HG03469 (cell line): ENCODE data around the gene ESPN.

ENCODE experiments used
- ATAC-seq: cut with Tn5 transposase; IDR thresholded peaks from one replicate; pipeline ENCODE4 v1.9.1; 2021; ENCODE audit warnings: mild to moderate bottlenecking, moderate library complexity, moderate number of reproducible peaks; ENCODE audit not compliant: unreplicated experiment

Gene ESPN

DNA sequence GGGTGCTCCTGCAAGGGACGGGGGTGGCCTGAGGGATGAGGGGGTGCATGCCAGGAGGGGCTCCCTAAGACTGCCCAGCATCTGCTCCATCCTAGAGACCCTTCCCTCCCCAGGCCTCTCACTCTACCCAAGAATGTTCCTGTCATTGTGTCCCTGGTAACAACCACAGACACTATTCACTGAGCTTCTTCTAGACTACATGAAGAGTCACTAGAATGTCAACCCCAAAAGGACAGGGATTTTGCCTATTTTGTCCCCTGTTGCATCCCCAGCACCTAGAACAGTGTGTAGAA is 38.5 kb downstream of the ESPN start:
- ATAC-seq = no peak

DNA sequence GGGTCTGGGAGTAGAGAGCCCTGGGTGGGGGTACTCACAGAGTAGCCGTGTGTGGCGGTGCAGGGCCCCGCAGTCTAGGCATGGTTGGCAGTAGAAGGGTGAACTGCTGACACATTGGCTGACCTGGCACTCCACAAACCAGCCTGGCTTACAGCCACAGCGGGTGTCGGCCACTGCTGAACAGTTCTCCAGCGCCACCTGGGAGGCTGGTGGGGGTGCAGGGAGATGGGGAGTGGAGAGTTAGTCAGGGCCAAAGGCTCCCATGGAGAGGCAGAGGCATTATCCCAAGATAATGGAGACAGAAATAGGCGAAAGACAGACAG is 39.9 kb downstream of the ESPN start:
- ATAC-seq = no peak

DNA sequence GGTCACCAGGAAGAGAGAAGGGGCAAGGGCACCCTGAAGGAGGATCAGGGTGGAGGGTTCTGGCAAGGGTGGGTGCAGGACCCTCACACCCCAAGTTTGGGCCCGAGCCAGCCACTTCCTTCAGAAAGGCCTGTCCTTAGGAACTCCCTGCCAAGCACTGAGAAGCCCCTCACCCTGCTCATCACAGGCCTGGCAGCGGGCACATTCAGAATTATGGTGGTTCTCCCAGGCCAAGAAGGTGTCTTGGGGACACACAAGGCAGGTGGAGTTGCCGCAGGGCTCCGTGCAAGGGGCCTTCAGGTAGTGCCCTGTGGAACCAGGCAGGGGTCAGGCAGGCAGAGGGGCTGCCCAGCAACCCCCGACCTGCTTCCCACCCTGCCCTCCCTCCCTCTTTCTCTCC is 40.3 kb downstream of the ESPN start:
- ATAC-seq = no peak

DNA sequence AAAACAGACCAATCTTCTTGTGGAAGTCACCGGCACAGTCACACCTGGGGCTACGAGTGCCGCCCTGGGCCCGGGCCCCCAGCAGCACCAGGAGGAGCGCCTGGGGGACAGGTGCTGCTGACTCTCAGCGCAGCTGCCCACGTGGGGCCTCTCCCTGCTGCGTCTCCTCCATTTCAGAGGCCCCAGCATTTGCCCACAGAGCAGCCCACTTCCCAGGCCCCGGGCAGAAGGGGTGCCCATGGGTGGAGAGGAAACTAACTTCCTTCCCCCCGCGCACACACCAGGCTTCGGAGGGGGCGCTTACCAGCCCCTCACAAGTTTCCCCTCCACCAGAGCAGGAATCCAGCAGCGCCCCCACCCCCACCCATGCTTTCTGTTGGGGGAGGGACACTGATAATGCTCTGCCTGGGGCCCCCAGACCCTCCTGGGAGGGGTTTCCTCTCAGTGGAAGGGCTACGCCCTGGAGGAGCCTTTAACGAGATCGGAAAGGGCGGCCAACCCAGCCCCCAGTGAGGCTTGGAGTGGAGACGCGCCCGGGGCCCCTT is 41.0 kb downstream of the ESPN start:
- ATAC-seq = no peak

DNA sequence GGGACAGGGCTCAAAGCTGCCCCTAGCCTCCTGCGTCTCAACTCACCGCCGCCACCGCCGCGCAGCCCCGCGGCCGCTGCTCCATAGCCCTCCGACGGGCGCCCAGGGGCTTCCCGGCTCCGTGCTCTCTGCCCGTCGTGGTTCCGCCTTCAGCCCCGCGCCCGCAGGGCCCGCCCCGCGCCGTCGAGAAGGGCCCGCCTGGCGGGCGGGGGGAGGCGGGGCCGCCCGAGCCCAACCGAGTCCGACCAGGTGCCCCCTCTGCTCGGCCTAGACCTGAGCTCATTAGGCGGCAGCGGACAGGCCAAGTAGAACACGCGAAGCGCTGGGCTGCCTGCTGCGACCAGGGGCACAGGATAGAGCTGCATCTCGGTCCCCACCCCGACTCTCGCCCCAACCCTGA is 41.4 kb downstream of the ESPN start, which contains the start of gene TNFRSF25:
TSS of gene TNFRSF25 (minus strand) at position 151 of the 400 bp plus-strand sequence. CDS start at position 85, 66 bp downstream.
- ATAC-seq = no peak

DNA sequence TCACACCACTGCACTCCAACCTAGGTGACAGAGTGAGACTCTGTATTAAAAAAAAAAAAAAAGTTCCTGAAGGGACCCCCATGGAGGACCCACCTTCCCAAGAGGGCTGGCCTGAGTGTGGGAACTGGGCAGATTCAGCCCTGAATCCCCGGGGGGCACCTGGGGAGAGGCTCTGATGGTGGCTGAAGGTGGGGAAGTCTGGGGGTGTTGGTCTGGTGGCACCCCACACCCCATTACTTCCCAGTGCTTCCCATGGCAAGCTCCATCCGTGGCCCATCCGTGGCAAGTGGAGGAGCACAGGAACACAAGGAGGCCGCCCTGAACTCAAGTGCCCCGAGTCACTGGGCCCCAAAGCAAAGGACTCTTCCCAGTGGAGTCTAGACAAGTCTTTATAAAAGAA is 42.2 kb downstream of the ESPN start:
- ATAC-seq = no peak

DNA sequence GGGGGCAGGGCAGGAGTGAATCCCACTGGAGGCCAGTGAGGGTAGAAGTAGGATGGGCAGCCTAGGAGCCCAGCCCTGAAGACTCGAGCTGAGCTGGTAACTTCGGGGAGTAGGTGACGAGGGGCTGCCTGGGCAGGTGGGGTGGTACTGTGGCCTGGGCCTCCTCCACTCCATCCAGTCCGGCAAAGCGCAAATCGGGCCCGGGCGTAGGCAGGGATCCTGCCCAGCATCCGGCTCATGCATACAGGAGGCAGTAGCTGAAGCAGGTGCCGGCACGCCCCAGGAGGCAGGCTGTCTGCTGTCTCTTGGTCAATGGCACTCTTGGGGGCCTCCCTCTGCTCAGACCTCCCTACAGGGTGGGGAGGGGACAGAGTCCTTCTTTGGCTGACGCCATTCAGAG is 42.6 kb downstream of the ESPN start:
- no peak for ATAC-seq

DNA sequence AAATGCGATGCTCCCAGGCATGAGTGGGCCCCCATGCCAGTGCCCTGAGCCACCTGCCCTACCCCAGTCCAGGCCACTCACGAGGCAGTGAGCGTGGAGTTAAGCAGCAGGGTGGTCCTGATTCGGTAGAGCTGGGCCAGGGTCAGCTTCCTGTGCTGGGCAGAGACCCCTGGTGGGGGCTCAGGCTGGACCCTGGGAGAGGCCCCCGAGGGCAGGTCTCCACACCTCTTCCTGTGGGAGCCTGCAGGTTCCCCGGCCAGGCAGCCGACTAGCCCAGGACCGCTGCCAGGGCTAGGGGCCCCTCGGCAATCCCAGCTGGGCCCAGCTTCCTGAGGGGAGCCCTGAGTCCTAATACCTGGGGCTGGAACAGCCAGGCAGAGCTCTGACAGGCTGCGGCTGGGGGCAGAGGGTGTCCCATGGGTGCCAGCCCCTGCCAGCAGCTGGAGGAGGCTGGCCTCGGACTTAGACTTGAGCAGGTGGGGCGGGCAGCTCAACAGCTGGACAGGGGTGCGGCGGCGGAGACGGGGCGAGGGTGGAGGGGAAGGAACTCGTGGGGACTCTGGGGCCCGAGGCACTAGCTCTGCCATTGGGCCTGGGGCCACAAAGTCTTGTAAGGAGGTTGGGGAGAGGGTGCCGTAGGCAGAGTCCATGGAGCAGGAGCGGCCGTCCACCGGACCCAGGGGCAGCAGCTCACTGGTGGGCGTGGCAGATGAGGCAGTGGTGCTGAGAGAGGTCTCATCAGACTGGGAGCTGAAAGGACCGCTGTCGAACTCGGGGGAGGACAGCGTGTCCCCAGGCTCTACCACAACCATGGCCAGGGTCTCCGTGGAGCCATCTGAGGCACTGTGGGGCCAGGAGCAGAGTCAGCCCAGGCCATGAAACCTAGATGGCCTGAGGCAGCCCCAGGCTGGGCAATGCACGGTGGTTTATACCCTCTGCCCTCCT is 43.4 kb downstream of the ESPN start:
- ATAC-seq = no peak

DNA sequence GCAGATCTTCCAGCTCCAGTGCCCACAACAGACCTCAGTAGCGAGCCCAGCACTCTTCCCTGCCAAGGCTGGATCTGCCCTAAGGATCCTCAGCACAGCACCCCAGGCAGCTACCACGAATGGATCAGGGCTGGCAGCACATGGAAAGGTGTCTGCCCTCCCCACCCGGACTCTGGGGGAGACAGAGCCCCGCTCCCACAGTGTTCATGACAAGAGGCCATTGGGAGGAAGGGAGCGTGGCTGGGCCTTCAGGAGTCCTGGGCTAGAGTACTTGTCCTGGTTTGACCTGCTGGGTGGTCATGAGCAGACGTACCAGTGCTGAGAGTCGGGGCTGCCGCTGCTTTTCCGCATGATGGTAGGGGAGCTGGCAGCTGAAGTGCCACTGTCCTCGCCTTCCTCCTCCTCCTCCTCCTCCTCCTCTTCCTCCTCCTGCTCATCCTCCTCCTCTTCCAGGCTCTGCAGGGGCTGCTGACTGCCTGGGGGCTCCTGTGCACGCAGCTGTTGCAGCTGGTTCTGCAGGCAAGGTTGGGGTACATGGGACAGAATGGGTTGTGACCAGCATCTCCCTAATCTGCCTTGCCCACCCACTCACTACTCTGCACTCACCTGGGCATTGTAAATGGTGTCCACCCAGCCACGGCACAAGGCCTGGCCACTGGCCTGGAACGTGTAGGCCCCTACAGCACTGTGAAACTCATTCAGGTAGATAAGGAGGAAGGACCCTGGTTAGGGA is 44.3 kb downstream of the ESPN start:
- no peak for ATAC-seq

DNA sequence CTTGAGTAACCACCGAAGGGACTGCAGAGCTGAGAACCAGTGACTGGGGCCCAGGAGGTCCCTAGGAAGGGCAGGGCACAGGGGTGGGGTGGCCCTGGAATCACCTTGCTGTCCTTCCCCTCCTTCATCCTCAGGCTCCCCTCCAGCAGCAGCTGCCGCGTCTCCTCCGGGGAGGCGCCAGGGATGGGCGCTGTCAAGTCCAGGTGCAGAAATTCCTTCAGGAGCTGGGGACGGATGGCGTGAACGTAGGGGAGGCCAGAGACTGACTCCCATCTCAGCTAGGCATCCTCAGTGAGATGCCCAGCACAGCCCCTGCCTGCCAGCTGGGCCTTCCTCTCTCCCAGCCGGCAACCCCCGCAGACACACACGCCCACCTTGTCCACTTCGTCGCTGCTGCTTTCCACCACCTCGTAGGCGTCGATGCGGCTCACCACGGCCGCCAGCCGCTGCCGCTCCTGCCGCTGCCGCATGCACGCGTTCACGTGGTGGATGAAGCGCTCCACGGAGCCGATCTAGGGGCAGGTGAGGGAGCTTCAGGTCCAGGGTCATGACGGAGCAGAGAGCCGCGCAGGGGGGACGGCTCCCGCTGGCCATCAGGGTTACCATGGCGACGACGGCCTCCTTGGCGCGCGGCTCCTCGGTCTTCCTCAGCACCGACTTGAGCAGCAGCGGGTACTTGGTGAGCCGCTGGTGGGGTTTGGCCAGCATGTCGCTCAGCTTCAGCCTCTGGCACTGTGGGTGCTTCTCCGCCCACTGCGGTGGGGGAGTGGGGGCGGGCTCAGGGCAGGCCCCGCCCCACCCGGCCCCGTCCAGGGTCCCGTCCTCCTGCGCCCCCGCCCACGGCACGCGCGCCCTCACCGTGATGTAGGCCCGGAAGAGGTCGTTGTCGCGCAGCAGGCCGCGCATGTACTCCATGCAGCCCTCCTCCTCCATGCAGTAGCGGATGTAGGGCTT is 45.8 kb downstream of the ESPN start:
- no peak for ATAC-seq

DNA sequence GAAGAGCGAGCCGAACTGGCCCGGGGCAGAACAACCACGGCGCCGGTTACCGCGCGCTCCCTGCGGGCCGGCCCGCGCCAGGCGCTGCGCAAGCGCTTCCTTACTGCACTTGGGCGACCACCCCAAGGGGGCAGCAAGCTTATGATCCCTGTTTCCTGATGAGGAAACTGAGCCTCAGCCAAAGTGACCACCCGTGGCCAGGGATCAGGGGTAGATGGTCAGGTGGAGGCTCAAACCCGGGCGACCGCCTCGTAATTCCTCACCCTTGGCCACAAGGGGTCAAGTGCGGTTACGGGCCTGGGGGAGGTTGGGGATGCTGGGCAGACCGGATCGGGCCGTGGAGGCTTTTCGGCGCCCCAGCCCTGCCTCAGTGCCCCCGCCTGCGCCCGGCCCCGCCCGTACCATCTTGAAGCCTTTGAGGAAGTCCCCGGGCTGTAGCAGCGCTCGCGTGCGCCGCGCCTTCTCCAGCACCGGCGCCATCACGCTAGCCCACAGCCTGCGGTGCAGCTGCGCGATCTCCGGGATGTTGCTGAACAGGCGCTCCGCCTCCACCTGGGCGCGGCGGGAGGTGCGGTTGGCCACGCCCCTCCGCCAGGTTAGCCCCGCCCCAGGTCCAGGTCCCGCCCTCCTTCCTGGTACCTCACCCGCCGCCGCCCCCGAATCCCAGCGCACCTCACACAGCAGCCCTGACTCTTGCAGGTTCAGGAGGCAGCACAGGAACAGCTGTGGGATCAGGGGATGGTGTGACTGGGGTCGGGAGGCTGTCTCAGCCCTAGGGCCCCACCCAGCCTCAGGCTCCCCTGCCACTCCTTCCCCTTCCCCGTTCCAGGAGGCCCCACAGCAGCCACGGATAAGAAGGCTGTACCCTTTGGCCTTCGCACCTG is 46.8 kb downstream of the ESPN start:
- ATAC-seq = no peak

DNA sequence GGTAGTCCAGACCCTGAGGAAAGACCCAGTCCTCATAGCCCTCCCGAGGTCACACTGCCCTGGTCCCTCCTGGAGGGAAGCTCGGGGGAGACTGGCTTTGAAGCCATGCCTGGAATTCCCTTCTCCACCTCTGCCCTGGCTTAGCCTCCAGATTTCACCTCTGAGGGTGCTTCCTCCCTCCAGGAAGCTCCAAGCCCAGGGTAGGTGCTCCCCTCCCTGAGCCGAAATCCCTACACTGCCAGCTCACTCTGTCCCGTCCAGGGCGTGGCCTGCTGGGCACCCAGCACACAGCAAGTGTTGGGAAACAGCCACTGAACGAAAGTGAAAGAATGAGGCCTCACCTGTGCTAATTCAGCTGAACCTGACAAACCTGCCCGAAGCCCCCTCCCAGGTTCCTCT is 47.4 kb downstream of the ESPN start:
- ATAC-seq = no peak

DNA sequence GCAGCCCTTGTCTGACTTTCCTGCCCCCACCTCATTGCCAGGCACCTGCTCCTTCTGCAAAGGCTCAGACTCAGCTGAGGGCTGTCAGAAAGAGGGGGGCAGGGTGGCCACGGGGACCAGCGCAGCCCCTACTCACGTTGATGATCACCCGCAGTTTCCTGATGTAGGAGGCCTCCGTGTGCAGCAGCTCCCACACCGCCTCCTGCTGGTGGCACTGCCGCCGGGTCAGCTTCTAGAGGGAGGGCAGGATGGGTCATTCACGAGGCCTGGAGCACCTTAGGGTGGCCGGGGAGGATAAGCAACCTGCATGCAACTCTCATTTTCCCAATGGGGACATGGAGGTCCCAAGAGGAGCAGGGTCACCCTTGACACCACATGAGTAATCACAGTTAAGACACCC is 47.8 kb downstream of the ESPN start:
- ATAC-seq = no peak

DNA sequence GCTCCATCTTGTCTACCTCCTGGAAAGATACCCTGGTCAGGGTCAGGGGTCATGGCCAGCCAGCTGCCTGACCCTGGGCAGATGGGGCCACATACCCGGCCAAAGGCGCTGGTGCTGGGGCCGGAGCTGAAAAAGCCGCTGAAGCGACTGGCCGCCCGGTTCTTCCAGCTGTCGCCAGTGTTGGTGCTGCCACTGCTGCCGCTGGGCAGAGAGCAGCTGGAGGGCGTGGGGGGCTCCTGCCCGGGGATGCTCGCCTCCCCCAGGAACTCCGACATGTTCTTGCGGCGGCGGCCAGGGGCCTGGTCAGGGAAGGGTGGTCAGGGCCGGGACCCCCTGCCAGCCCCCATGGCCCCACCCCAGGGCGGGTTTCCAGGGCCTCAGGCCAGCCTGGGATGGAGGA is 48.6 kb downstream of the ESPN start:
- ATAC-seq = no peak

DNA sequence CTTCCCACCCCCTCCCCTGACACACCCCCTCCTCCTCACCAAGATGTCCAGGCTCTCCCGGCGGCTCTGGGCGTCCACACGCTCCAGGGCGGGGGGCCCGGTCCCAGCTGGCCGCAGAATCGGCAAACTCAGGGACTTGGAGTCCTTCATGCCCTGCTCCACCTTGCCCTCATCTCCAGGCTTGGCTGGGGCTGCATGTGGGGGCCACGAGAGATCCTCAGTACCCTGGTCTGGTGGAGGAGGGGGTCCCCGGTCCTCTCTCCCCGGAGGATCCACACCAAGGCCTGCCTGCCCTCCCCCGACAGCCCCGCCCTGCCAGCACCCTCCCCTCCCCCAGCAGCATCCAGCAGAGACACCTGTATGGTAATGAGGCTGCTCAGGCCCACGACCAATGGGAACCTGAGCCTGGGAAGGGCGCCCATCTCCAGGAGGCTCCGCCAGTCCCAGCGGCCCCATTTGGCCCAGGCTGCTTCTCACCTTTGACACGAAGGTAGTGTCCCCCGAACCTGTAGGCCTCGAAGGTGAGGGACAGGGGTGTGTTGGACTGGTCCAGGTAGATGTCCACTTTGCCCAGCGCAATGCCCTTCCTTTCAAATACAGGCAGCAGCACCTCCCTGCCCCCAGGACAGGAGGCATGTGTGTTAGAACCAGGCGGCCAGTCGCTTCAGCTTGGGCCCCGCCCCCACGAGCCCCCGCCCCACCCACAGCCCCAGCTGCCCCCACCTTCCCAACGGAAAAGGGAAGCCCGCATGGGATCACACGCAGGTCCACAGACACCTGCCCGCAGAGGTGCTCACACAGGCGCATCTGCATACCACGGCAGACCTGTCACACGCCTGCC is 49.6 kb downstream of the ESPN start:
- no peak for ATAC-seq

DNA sequence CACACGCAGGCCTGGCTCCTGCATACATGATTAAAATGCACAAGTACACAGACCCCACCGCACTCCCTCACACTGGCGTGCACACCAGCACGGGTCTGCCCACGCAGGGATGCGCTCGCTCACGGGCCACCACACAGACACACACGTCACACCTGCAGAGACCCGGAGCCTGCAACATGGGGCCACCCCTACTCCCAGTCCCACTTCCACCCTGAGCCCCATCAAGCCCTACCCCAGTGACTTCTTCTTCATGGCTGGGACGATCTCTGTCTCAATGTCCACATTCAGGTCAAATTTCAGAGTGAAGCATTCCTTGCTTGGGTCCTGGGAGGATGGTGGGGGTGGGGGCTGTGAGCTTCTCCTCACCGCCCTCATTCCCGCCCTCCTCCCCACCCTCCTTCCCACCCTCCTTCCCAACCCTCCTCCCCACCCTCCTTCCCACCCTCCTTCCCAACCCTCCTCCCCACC is 50.3 kb downstream of the ESPN start:
- ATAC-seq = no peak

DNA sequence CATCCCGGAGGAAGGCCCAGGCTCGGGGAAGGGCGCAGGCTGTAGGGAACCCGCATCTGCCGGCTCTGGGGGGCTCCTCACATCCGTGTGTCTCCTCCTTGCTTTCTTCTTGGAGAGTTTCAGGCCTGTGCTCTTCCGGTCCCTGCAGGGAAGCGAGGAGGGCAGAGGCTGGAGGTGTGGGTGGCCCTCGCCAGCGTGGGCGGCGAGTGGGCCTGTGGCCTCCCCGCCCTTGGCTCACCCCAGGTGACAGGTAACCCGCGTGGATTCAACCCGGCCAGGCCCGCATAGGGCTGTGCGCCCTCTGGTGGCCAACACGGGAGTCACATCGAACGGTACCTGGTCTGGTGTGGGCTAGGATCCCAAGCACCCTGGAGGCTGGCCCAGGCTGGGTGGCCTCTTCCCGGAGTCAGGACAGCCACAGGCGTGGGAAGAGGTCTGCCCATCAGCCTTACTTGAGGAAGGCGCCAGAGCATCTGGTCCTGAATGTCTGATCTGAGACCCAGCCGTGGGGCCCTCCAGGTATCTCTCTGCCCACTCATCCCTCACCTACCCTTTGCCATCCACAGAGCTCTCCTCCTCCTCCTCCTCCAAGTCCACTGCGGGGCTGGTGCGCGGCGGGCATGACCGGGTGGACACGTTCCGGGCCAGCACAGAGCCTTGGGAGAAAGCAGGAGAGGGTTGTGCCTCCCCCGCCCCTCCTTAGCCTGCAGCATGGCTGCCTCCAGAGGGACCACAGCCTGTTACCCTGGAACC is 51.0 kb downstream of the ESPN start:
- no peak for ATAC-seq

DNA sequence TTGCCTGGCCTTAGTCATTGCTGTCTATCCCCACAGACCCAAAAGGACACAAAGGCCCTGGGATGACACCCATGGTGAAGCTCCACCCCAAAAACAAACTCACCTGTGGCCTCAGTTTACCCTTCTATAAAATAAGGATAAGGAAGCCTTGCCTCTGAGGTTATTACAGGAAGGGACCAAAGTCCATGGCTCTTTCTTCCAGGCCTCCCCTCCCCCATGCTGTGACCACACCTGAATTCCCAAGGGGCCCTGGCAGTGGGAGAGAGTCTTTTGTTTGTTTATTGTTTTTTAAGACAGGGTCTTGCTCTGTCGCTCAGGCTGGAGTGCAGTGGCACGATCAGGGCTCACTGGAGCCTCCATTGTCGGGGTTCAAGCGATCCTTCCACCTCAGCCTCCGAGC is 51.9 kb downstream of the ESPN start:
- no peak for ATAC-seq
